ENCODE measurements around the gene VAC14. TPM values are rescaled to one million over a fixed set of nuclear protein-coding genes. Genes with fewer than 3 reads are reported as not detected.

VAC14 gene
- total RNA-seq, 1 experiment from 2014 or later = 49.9 TPM

GRCh38 chr16:70737377-70738082 lies 63.4 kb downstream of the VAC14 start:
- Histone ChIP-seq H2BK15ac (ENCODE audit: low read depth, low read length) (no peak overlapping the region), H3T11ph (ENCODE audit: low read length) (no peak overlapping the region), H3K9ac (ENCODE audit: extremely low read depth, insufficient read length, low read length) (no peak overlapping the region), H2AFZ (ENCODE audit: low read length) (no peak overlapping the region), H3K4me2 (ENCODE audit: insufficient read depth, insufficient read length, low read length) (no peak overlapping the region), H4K5ac (ENCODE audit: insufficient read length, low read depth, low read length) (no peak overlapping the region), H3K18ac (ENCODE audit: insufficient read length, low read depth, low read length) (no peak overlapping the region), H3K9me3 (ENCODE audit: control insufficient read depth, low read depth, low read length) (no peaks in the 10 kb centered on the region), H3K56ac (ENCODE audit: insufficient read length, low read depth, low read length) (no peak overlapping the region), H2BK20ac (ENCODE audit: low read depth, low read length, poor library complexity, severe bottlenecking) (no peak overlapping the region), H4K20me1 (ENCODE audit: control insufficient read depth, insufficient read depth, insufficient read length) (no peaks in the 10 kb centered on the region), H2BK5ac (ENCODE audit: insufficient read length, low read length) (no peak overlapping the region), H4K8ac (replicated peaks; ENCODE audit: insufficient read length, low read depth, low read length) (no peak overlapping the region), H3K79me1 (ENCODE audit: insufficient read depth, low read depth, low read length, poor library complexity, severe bottlenecking) (no peaks in the 10 kb centered on the region), H3K27me3 (ENCODE audit: insufficient read depth, low read length) (no peaks in the 10 kb centered on the region), H3K4ac (ENCODE audit: low read depth, low read length) (no peak overlapping the region), H3K79me2 (ENCODE audit: insufficient read depth, low read length) (no peaks in the 10 kb centered on the region), H4K91ac (ENCODE audit: insufficient read length, low read depth, low read length) (no peak overlapping the region), H3K14ac (ENCODE audit: insufficient read depth, low read length) (no peak overlapping the region; the same call in 1 of the 2 replicates), H3K4me1 (ENCODE audit: insufficient read depth, low read length) (peaks cover 6% of the 10 kb centered on the region; the same call in 1 of the 2 replicates), H2BK120ac (ENCODE audit: low read depth, low read length, poor library complexity, severe bottlenecking) (no peak overlapping the region), H2AK5ac (ENCODE audit: insufficient read length, low read length) (no peak overlapping the region), H3K23ac (ENCODE audit: insufficient read length, low read depth, low read length) (no peak overlapping the region), H3K23me2 (ENCODE audit: insufficient read length, low read depth, low read length, poor library complexity, severe bottlenecking) (no peaks in the 10 kb centered on the region), H3K27ac (ENCODE audit: insufficient read length, low read depth, low read length) (no peak overlapping the region), H2BK12ac (ENCODE audit: insufficient read length, low read depth, low read length) (no peak overlapping the region)
- DNase-seq = no peak
- H3K4me1 Mint-ChIP-seq = peaks cover 28 to 29% of the 10 kb centered on the region in 2 experiments
- H3K36me3 Mint-ChIP-seq (ENCODE audit: insufficient read depth in 1 of 3, low read depth in 3 of 3) = peaks cover 10 to 18% (median 14%) of the 10 kb centered on the region in 3 experiments; a peak in 5 of 7 replicates
- no peaks in the 10 kb centered on the region for H3K27me3 Mint-ChIP-seq (ENCODE audit: low read depth)
- WGBS (ENCODE audit: extremely low coverage, insufficient read length, low lambda C conversion rate) = no CpG with 5 or more reads among the region's 21 CpGs
- no peaks in the 10 kb centered on the region for H3K9me3 Mint-ChIP-seq
- TF ChIP-seq, protein P1, sequence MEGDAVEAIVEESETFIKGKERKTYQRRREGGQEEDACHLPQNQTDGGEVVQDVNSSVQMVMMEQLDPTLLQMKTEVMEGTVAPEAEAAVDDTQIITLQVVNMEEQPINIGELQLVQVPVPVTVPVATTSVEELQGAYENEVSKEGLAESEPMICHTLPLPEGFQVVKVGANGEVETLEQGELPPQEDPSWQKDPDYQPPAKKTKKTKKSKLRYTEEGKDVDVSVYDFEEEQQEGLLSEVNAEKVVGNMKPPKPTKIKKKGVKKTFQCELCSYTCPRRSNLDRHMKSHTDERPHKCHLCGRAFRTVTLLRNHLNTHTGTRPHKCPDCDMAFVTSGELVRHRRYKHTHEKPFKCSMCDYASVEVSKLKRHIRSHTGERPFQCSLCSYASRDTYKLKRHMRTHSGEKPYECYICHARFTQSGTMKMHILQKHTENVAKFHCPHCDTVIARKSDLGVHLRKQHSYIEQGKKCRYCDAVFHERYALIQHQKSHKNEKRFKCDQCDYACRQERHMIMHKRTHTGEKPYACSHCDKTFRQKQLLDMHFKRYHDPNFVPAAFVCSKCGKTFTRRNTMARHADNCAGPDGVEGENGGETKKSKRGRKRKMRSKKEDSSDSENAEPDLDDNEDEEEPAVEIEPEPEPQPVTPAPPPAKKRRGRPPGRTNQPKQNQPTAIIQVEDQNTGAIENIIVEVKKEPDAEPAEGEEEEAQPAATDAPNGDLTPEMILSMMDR (conservative IDR thresholded peaks at IDR 0.05) = no peak
- peak overlapping the region in 1 of 3 experiments; percentile 66; a peak in 1 of 7 replicates for H3K27ac Mint-ChIP-seq
- H3K4me3 Mint-ChIP-seq = no peak overlapping the region
